Osteoblast (primary cell): Measurements from ENCODE around the gene RAB33B. TPM values are rescaled to one million over a fixed set of nuclear protein-coding genes. Genes with fewer than 3 reads are reported as not detected.
"Not testable (repeated sequence)": the region's sequence is repeated elsewhere in the genome, so short reads cannot be mapped to it uniquely, and the experiment has no call there.

Source experiments
- DNase-seq: peaks from one replicate; pipeline ENCODE4 v3.0.0; 2011; ENCODE audit warnings: low spot score, mixed read lengths; ENCODE audit not compliant: insufficient read length; ENCODE audit errors: missing footprints
- H2AFZ ChIP-seq: 2 replicates; pipeline ENCODE4 v1.6.0; 2011; ENCODE audit warnings: mild to moderate bottlenecking, low read length
- H3K27ac ChIP-seq: 2 replicates; pipeline ENCODE4 v1.5.1; 2011; ENCODE audit warnings: mild to moderate bottlenecking, low read depth, low read length, moderate library complexity
- H3K27me3 ChIP-seq: 2 replicates; pipeline ENCODE4 v1.6.0; 2012; ENCODE audit warnings: mild to moderate bottlenecking, control low read depth, inconsistent platforms, low read length, moderate library complexity; ENCODE audit not compliant: insufficient read depth
- H3K36me3 ChIP-seq: 2 replicates; pipeline ENCODE4 v1.5.1; 2011; ENCODE audit warnings: mild to moderate bottlenecking, low read length, control low read depth, moderate library complexity; ENCODE audit not compliant: insufficient read depth
- H3K4me1 ChIP-seq: 2 replicates; pipeline ENCODE4 v1.5.1; 2011; ENCODE audit warnings: mild to moderate bottlenecking, low read length, control low read depth, moderate library complexity; ENCODE audit not compliant: insufficient read depth
- H3K4me2 ChIP-seq: 2 replicates; pipeline ENCODE4 v1.6.0; 2011; ENCODE audit warnings: mild to moderate bottlenecking, low read length; ENCODE audit not compliant: insufficient read depth
- H3K4me3 ChIP-seq: fragments of 200-600 bp; sonication (generic); 3 replicates; pipeline ENCODE4 v1.5.1; 2012; ENCODE audit warnings: mild to moderate bottlenecking, low read length, inconsistent platforms; ENCODE audit not compliant: insufficient read depth
- H3K79me2 ChIP-seq: 2 replicates; pipeline ENCODE4 v1.6.0; 2012; ENCODE audit warnings: mild to moderate bottlenecking, low read length, control low read depth, inconsistent platforms; ENCODE audit not compliant: insufficient read depth
- H3K9me3 ChIP-seq: 2 replicates; pipeline ENCODE4 v1.5.1; 2011; ENCODE audit warnings: low read depth, low read length, control low read depth
- H4K20me1 ChIP-seq: 2 replicates; pipeline ENCODE4 v1.6.0; 2012; ENCODE audit warnings: mild to moderate bottlenecking, low read length, control low read depth; ENCODE audit not compliant: insufficient read depth
- total RNA-seq: library from RNA; depleted of rRNA; stranded (reverse); fragments of >200 nt; gene quantifications from 2 replicates; pipeline ENCODE4 v1.2.3, GENCODE V29; 2012
- TF ChIP-seq, protein P1 (sequence below): IDR thresholded peaks from 2 replicates; pipeline ENCODE4 v1.5.1; 2011; ENCODE audit warnings: mild to moderate bottlenecking, low read depth, low read length, moderate library complexity; ENCODE audit errors: extremely low read depth

RAB33B gene
- total RNA-seq, 1 donor, result 24.6 TPM

DNA sequence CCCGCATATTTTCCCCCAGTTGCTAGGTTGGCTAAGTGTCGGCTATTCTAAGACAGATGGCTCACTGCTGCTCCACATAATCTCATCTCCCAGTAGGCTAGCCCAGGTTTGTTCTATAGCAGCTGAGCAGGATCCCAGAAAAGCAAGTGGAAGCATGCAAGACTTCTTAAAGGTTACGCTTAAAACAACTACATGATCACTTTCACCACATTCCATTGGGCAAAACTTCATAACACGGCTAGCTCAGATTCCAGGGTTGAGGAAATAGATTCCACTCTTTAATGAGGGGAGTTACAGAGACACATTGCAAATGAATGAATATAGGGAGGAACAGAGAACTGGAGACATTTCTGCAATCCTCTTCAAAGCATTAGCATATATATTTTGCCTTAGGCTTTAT lies 12.9 kb upstream of the RAB33B start:
- Histone ChIP-seq H2AFZ (no peak overlapping the region), H4K20me1 (no peaks in the 10 kb centered on the region), H3K4me2 (no peak overlapping the region), H3K9me3 (peaks cover 3% of the 10 kb centered on the region), H3K79me2 (no peaks in the 10 kb centered on the region), H3K27ac (no peak overlapping the region), H3K4me1 (no peaks in the 10 kb centered on the region), H3K36me3 (peaks cover 8% of the 10 kb centered on the region), H3K4me3 (no peak overlapping the region), H3K27me3 (no peaks in the 10 kb centered on the region)
- TF ChIP-seq, protein P1, sequence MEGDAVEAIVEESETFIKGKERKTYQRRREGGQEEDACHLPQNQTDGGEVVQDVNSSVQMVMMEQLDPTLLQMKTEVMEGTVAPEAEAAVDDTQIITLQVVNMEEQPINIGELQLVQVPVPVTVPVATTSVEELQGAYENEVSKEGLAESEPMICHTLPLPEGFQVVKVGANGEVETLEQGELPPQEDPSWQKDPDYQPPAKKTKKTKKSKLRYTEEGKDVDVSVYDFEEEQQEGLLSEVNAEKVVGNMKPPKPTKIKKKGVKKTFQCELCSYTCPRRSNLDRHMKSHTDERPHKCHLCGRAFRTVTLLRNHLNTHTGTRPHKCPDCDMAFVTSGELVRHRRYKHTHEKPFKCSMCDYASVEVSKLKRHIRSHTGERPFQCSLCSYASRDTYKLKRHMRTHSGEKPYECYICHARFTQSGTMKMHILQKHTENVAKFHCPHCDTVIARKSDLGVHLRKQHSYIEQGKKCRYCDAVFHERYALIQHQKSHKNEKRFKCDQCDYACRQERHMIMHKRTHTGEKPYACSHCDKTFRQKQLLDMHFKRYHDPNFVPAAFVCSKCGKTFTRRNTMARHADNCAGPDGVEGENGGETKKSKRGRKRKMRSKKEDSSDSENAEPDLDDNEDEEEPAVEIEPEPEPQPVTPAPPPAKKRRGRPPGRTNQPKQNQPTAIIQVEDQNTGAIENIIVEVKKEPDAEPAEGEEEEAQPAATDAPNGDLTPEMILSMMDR, result no peak
- peak; percentile 73 for DNase-seq

GRCh38 chr4:139443661-139444060 lies 10.3 kb upstream of the RAB33B start:
- no peak overlapping the region for H3K27ac ChIP-seq
- H3K9me3 ChIP-seq, result no peaks in the 10 kb centered on the region
- H3K36me3 ChIP-seq, result no peaks in the 10 kb centered on the region
- H3K4me1 ChIP-seq, result no peaks in the 10 kb centered on the region
- no peak for DNase-seq
- H3K4me3 ChIP-seq, result no peak overlapping the region
- no peaks in the 10 kb centered on the region for H3K27me3 ChIP-seq
- no peak overlapping the region for H2AFZ ChIP-seq
- no peaks in the 10 kb centered on the region for H3K79me2 ChIP-seq
- TF ChIP-seq, protein P1, result no peak
- no peaks in the 10 kb centered on the region for H4K20me1 ChIP-seq
- H3K4me2 ChIP-seq, result no peak overlapping the region

GRCh38 chr4:139444881-139445280 lies 9.0 kb upstream of the RAB33B start:
- DNase-seq, H3K4me3 ChIP-seq, H3K4me2 ChIP-seq, H4K20me1 ChIP-seq, H3K27me3 ChIP-seq, H3K36me3 ChIP-seq, H3K9me3 ChIP-seq, H3K79me2 ChIP-seq, H3K4me1 ChIP-seq, H2AFZ ChIP-seq, H3K27ac ChIP-seq: not testable (repeated sequence)

DNA sequence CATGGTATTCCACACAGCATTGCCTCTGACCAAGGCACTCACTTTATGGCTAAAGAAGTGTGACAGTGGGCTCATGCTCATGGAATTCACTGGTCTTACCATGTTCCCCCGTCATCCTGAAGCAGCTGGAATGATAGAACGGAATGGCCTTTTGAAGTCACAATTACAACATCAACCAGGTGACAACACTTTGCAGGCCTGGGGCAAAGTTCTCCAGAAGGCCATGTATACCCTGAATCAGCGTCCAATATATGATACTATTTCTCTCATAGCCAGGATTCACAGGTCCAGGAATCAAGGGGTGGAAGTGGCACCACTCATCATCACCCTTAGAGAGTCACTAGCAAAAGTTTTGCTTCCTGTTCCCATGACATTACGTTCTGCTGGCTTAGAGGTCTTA lies 6.8 kb upstream of the RAB33B start:
- not testable (repeated sequence) for H3K36me3 ChIP-seq, H2AFZ ChIP-seq

GRCh38 chr4:139450586-139450985 lies 3.3 kb upstream of the RAB33B start:
- TF ChIP-seq, protein P1, result no peak
- no peak overlapping the region for H3K4me2 ChIP-seq
- H2AFZ ChIP-seq, result no peak overlapping the region
- DNase-seq, result no peak
- H3K36me3 ChIP-seq, result no peaks in the 10 kb centered on the region
- peaks cover 5% of the 10 kb centered on the region for H4K20me1 ChIP-seq
- peaks cover 16% of the 10 kb centered on the region for H3K4me1 ChIP-seq
- H3K79me2 ChIP-seq, result peaks cover 32% of the 10 kb centered on the region
- H3K9me3 ChIP-seq, result no peaks in the 10 kb centered on the region
- H3K4me3 ChIP-seq, result no peak overlapping the region
- H3K27ac ChIP-seq, result no peak overlapping the region
- no peaks in the 10 kb centered on the region for H3K27me3 ChIP-seq

More for the DNA sequence above, 6.8 kb upstream of the RAB33B start:
- H3K79me2 ChIP-seq, result peaks cover 12% of the 10 kb centered on the region
- not testable (repeated sequence) for H4K20me1 ChIP-seq, H3K4me1 ChIP-seq, H3K4me2 ChIP-seq, DNase-seq, H3K4me3 ChIP-seq, H3K27me3 ChIP-seq, H3K9me3 ChIP-seq, H3K27ac ChIP-seq
